ENCODE results near the gene GPS2.
A peak's percentile ranks its signal among the peaks of the same experiment; 100 is the strongest.
"Not testable (repeated sequence)": the region's sequence is repeated elsewhere in the genome, so short reads cannot be mapped to it uniquely, and the experiment has no call there.

The GPS2 gene

DNA sequence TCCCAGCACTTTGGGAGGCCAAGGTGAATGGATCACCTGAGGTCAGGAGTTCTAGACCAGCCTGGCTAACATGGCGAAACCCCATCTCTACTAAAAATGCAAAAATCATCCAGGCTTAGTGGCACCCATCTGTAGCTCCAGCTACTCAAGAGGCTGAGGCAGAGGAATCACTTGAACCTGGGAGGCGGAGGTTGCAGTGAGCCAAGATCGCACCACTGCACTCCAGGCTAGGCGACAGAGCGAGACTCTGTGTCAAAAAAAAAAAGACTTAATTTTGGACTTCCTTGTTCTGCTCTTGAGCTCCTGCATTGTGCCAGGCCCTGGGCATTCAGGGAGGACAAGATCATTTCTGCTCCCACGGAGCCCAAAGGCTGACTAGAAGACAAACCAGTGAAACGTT, 22.4 kb upstream of the GPS2 start:
- not testable (repeated sequence) for DNase-seq (ENCODE audit: low spot score)

DNA sequence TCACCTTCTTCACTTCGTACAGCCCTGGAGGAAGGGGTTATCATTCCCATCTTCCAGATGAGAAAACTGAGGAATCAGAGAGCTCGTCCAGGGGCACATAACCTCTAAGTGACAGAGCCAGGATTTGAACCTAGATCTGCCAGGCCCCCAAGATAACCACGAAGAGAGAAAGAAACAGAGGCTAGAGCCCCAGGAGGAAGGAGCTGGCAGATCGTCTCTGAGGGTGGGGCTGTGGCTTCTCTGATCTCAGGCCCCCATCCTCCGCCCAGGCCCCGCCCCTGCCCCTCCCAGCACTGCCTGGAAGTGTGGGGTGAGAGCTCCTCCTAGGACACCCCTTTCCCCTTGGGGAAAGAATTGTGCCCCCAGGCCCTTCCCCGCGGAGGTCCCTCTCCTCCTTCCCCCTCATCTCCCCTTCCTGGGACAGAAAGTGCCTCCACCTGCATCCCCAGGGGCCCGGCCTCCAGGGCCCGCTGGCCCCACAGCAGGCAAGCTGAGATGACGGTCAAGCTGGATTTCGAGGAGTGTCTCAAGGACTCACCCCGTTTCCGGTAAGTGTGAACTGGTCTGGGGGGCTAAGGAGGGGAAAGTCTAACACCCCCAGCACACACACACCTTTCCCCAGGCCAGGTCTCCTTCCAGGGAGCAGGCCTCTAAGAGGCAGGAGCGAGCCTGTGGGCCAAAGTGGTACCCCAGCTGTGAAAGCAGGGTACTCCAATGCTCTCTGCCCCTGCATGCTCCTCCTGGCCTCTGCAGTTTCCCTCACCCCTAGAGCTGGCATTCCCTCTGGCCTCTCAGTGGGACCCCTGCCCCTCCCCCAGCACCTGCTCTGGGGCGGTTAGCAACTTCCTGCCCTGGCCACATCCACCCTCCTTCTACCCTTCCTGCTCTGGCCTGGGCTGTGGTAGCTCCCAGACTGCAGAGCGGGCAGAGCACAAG, 21.3 kb upstream of the GPS2 start, which contains the start of gene ACAP1:
Gene ACAP1 (plus strand): TSS at position 290 of the 936 bp plus-strand sequence. CDS start 206 bp downstream, at position 496.
- DNase-seq (ENCODE audit: low spot score): peak; percentile 91

DNA sequence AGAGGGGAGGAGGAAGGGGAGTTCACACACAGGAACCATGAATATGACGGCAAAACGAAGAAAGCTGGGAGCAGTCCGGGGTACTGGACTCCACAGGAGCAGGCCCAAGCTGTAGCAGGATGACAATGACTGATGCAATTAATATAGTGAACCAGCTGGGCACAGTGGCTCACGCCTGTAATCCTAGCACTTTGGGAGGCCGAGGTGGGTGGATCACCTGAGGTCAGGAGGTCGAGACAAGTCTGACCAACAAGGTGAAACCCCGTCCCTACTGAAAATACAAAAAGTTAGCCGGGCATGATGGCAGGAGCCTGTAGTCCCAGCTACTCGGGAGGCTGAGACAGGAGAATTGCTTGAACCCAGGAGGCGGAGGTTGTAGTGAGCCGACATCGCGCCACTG, 20.6 kb upstream of the GPS2 start:
- not testable (repeated sequence) for DNase-seq (ENCODE audit: low spot score)

DNA sequence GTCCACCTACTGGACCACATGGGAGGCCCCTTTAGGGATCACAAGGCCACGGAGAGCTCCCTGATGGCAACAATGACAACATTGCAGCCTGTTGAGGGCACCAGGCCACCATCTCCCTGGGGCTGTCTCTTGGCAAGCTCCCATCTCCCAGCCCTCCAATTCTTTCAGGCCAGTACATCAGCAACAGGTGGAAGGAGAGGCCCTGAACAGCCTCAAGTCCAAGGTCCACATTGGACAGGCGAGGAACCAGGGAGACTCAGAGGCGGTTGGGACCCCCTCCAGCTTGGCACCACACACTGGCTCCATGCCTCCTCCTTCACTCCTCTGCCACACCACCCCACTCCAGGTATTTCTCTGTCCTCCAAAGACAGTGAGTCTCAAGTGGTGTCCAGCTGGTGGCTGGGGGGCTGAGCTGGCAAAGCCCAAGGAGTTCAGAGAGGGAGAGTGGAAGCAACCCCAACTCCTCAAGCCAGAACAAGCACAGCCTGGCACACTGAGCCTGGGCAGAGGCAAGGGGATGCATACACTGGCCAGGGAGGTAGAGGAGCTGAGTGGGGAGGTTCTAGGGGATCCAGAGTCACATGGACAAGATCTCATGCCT, 19.9 kb upstream of the GPS2 start:
- no peak for DNase-seq (ENCODE audit: low spot score)

DNA sequence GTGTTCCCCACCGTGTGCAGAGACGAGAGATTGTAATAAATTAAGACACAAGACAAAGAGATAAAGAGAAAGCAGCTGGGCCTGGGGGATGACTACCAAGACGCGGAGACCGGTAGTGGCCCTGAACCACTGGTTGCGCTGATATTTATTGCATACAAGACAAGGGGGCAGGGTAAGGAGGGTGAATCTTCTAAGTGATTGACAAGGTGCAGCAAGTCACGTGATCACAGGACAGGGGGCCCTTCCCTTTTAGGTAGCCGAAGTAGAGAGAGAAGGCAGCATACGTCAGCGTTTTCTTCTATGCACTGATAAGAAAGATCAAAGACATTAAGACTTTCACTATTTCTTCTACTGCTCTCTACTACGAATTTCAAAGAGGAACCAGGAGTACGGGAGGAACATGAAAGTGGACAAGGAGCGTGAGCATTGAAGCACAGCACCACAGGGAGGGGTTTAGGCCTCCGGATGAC, 17.5 kb upstream of the GPS2 start:
- DNase-seq (ENCODE audit: low spot score): not testable (repeated sequence)

DNA sequence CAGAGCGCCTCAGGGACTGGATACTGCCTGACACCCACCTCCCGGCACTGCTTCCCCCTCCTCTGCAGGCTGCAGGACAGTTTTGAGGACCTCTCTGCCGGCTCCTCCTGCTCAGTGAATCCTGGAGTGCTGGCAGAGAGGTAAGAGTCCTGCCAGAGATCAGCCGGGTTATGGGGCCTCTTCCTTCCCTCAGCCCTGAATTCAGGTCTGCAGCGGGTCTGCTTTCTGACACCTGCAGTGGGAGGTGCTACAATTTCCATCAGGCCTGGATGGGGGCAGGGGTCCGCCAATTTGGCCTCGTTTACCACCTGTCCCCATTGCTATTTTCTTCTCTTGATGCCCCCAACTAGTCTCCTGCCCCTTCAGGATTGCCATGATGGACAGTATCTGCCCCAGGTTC, 17.0 kb upstream of the GPS2 start:
- no peak for DNase-seq (ENCODE audit: low spot score)

DNA sequence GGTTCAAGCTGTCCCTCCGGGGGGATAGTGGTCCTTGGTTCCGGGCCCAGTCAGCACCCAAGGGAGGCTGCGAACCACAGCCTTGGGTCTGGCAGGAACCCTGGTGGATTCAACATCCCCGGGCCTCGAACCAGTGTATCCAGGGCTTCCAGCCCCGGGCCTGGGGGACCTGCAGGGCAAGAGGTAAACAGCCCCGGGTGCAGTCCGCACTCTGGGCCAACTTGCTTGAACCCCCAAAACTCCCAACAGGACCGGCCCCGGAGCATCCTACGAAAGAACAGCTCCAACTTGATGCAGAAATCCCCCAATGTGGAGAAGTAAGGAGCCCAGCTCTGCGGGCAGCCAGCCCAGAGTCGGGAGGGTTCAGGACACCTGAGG, 15.5 kb upstream of the GPS2 start:
- DNase-seq (ENCODE audit: low spot score): no peak

DNA sequence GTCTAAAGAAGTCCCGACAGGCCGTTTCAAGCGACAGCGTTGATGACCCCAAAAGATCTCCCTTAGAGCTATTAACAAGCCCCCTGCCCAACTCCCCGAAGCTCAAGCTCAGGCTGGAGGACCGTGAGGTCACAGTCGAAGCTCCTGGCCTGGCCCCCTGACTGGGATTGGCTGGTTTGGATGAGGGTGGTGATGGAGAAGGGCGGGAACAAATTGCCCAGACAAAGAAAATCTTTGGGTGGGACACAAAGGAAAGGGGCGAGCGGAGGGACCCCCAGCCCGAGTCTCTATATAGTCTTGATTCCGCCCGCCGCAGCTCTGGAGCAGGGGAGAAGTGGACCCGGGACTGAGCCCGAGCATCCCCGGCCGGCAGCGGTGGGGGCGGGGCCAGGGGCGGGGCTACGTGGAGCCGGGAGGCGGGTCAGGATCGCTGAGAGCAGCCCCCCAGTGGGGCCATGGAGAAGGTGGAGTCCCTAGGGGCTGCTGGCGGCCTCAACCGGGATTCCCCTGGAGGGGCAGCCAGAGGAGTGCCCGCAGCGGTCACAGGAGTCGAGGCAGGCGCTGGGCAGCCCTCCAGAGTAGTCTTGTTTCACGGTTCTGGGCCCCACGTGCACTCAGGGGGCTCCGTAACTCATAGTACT, 15.0 kb upstream of the GPS2 start:
- peak; percentile 85 for DNase-seq (ENCODE audit: low spot score)

DNA sequence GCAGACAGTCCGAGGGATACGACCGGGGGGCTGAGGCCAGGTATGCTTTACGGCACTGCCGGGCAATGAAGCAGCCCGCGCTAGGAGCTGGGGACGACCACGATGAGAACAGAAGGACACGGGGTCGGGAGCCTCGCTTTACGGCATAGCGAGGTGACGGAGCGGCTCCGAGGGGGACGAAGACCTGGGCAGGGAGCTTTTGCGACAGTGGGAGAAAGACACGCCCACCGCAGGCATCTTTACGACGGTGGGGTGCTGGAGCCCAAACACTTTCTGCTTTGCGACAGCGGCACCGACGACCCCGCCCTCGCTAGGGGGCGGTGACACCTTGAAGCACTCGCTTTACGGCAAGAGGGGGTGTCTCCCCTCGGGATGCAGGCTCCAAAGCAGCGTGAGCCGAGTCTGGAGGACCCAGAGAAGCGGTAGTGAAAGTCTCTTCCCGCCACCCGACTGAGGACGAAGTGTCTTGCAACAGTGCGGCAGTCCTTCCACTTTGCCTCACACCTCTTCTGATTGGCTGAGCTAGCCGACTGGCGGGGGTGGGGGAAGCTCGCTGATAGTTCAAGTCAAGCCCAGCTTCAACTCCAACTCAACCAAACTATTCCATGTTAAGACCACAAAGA, 14.3 kb upstream of the GPS2 start:
- peak; percentile 98 for DNase-seq (ENCODE audit: low spot score)

DNA sequence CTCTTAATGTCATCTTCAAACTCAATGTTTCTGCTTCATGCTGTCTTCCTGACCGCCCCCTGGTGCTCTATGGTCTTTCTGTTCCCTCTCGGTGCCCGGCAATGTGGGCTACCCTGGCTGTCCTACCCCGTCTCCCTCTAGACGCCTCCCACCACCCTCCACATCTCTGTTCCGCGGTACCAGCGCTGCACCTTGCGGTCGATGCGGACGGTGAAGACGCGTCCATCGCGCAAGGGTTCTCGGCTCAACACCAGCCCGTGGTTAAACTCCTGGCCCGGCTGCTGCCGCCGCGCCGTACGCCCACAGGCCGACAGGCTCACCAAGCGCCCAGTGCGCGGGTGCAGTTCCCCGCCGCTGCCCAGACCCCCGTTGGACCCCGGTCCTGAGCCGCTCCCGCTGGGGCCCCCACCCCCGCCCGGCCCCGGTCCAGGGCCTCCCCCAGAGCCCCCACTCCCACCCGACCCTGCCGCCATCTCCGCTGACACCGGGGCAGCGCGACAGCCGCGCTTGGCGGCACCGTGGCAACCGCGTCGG, 13.7 kb upstream of the GPS2 start, which contains the start of gene NEURL4:
Gene NEURL4 (minus strand): TSS at position 496 of the 534 bp plus-strand sequence. CDS start 23 bp downstream, at position 473.
- DNase-seq (ENCODE audit: low spot score): no peak

DNA sequence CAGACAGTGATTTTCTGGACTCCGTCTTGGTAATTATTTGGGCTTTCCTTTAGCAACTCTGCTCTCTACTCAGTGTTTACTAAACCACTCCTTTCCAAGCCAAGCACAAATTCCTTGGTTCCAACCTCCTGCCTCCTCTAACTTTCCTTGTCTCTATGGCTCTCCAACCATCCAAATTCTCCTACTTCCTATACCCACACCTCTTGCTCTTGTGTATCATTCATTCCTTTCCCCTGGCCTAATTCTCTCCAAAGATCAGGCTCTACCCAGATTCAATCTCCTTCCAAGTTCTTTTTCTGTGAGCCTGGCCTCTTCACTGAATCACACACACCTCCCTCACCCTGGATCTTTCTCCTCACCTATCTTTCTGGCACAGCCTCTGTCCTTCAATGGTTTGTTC, 12.8 kb upstream of the GPS2 start:
- DNase-seq (ENCODE audit: low spot score): no peak

DNA sequence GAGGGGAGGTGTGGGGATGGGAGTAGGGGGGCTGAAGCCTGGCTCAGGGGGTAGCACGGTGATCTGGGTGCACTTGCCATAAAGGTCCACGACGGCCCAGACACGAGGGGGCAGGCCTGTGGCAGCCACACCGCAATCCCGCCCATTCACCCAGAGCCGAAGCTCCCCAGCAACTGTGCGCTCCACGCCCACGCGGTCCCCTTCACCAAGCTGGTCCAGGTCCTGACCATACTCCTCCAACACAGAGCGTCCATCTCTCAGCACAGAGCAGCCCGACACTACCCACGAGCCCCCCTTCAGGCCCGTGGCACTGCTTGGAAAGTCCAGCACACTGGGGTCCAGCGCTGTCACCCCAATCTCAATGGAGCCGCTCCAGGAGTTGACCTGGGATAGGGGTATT, 12.3 kb upstream of the GPS2 start:
- no peak for DNase-seq (ENCODE audit: low spot score)

DNA sequence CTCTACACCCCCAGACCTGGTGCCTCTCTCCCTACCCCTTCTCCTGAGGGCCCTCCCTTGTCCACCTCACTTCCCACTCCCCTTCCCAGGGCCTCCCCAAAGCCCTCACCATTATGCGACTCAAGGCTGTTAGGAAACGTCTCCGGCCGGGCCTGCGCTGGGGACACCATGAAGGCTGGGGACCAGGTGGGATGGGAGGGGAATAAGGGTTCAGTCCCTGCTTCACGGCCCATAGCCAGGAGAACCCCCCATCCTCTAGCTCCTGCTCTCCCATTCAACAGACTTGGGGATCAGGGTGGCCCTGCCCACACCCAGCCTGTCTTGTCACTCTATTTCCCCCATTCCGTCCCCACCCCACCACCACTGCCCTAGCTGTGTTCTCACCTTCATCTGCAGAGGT, 11.9 kb upstream of the GPS2 start:
- DNase-seq (ENCODE audit: low spot score): no peak

DNA sequence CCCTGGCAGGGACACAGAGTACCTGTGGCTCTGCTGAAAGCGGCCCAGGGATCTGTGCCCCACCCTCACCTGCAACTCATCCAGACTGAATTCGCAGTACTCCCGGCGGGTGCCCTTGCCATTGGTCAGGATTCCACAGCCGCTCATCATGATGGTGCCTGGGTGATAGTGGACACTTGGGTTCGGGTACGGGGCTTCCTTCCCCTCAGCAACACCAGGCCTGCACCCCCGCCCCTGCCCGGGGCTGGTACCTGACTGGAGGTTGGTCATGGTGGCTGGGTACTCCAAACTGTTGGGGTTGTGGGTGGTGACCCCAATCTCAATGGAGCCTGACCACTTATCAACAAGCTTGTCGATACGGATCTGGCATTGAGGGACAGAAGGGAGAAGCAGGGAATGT, 11.0 kb upstream of the GPS2 start:
- DNase-seq (ENCODE audit: low spot score): no peak

DNA sequence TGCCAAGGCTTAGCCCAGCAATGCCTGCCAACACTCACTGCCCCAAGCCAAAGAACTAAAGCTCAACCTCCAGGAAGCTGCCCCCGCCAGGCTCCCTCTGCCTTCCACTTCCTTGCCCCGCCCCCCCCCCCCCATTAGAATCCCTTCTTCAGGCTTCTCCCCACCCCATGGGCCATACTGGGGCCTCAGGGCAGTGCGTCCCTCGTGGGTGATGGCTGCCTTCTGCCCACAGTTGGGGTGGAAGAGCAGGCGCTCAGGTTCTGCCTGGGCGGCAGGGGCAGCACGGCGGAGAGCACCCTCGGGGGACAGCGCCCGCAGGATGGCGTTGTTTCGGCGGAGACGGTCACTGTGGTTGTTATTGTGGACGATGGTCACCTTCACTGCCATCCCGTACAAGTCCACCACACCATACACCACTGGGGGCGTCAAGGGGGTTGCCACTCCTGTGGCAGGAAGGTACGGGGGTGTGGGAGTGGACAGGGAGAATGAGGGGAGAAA, 9.9 kb upstream of the GPS2 start:
- no peak for DNase-seq (ENCODE audit: low spot score)

DNA sequence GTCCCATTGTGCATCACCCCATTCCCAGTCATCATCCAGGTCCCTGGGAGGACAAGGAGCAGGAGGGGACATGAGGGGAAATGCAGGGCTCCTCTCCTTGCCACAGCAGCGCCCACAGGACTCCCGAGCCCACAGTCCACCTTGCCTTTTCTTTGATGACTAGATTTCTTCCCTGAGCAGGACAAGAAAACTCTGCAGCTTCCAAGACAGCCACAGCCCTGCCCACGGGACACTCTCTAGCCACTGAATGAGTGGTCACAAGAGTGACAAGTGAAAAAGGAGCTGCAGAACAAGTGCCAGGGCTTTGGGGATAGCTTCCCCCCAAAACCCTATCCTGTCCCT, 9.2 kb upstream of the GPS2 start:
- no peak for DNase-seq (ENCODE audit: low spot score)

DNA sequence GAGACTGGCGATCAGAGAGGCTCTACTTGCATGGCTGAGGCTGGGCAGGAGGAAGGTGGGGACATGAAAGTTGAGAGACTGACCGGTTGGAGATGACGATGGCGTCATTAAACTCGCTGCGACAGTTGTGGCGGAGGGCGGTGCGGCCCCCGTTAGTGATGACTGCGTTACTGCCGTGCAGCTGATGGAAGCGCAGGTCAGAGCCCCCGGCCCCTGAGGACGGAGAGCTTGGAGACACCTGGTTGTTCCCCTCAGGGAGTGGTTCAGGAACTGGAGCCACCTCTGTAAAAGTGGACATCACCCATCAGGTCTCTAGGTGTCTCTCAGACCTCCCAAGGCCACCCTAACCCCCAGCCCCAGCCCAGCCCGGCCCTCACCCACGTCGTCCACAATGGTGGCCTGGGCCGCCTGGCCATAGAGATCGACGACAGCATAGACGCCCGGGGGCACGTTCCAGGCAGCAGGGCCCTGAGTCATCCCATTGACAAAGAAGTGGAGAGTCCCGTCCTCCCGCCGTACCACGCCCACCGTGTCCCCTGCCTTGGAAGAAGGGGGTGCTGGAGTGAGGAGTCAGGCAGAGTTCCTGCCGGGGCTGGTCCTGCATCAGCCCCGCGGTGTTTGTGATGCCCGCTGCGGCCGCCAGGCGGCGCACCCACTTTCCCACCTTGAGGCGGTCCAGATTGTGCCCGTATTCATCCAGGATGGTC, 8.7 kb upstream of the GPS2 start:
- DNase-seq (ENCODE audit: low spot score): peak; percentile 59

DNA sequence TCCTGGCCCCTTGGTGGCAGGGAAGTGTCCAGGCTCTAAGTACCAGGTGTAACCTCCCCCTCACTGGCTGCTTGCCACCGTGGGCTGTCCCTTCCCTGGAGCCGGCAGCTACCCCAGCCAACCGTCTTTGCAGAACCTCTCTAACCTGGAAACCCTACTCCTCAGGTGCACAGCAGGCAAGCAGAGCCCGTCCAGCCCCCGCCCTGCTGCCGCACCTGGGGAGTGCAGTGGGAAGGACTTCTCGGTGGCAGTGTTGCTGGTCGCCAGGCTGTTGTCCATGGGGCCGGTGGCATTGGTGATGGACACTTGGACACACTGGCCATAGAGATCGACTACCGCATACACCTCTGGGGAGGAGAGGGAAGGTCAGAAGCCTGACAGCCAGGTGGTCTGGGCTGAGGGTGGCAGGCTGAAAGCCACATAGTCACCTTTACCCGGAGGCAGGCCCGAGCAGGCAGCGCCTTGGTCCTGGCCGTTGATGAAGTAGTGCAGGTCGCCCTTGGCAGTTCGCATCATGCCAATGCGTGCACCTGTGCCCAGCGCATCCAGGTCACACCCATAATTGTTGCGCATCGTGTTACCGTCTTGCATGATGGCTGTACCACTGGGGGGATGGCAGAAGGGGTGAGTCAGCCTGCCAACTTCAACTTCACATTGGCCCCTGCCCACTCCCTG, 7.5 kb upstream of the GPS2 start:
- DNase-seq (ENCODE audit: low spot score): no peak

DNA sequence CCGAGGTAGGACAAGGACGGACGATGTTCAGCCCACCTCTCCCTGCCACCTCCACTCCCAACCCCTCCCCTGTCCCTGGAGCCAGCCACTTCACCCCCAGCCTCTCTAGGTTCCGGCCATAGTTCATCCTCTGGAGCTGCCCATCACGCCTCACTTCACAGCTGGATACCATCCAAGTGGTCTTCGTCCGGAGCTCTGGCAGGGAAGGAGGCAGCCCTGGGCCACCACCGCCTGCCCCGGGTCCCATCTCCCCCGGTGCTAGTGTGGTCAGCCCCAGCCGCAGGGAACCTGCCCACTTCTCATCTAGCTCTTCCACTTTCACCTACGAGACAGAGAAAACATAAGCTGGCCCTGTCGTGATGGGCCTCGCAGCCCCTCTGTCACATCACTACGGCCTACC, 6.3 kb upstream of the GPS2 start:
- DNase-seq (ENCODE audit: low spot score): no peak

DNA sequence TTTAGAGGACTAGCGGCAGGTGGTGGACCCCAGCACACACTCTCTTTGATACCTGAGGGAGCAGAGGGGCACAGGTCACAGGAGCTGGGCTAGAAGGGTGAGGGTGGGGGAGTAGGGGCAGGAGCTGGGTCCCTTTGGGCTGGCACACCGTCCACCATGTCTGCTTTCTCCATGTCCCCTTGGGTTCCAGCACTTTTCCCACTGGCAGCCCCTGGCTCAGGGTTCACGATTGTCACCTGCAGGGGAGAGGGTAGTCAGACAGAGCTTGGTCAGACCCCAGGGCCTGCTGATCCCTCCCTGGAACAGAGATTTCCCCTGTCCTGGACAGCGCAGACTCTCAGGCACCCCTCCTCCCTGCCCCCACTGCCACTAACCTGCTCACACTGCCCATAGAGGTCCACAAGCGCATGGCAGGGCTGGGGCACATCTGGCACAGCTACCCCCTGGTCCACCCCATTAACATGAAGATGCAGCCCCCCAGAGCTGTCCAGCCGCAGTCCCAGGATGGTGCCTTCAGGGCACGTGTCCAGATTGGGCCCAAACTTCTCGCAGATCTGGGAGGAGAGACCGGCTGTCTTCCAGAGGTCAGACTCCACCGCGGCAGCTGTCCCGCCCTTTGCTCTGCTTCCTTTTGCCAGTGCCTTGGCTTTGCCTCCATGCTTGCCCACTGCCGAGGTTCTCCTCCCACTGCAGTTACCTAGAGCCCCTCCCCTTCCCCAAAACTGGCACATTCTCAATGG, 3.1 kb upstream of the GPS2 start:
- no peak for DNase-seq (ENCODE audit: low spot score)
